ENCODE data around the gene G6PC2.

DNA sequence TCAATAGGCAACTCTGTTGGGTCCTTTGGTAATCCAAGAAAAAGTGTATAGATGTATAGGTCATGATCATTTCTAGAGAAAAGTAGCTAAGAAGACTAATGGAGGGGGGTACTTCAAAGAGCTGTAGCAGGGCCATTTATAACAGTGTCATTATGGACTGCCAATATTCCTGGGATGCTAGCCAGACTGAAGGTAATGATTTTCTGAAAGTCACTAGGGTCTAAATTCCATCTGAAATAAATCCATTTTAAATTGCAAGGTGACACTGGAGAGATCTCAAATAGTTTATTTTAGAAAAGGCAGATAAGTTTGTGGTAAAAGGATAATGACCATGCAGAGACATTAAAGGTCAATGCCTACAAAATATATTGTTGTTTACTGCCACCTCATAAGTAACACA lies 6.4 kb upstream of the G6PC2 start:
- TF ChIP-seq, protein P1, sequence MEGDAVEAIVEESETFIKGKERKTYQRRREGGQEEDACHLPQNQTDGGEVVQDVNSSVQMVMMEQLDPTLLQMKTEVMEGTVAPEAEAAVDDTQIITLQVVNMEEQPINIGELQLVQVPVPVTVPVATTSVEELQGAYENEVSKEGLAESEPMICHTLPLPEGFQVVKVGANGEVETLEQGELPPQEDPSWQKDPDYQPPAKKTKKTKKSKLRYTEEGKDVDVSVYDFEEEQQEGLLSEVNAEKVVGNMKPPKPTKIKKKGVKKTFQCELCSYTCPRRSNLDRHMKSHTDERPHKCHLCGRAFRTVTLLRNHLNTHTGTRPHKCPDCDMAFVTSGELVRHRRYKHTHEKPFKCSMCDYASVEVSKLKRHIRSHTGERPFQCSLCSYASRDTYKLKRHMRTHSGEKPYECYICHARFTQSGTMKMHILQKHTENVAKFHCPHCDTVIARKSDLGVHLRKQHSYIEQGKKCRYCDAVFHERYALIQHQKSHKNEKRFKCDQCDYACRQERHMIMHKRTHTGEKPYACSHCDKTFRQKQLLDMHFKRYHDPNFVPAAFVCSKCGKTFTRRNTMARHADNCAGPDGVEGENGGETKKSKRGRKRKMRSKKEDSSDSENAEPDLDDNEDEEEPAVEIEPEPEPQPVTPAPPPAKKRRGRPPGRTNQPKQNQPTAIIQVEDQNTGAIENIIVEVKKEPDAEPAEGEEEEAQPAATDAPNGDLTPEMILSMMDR (conservative IDR thresholded peaks at IDR 0.05; ENCODE audit: low read length) = no peak
- TF ChIP-seq EZH2phosphoT487 (IDR thresholded peaks at IDR 0.05; ENCODE audit: borderline replicate concordance, low read depth, low read length) = no peak
